Cardiac muscle cell (in vitro differentiated cells and primary cell): ENCODE data around the gene CNTN5. TPM values are rescaled to one million over a fixed set of nuclear protein-coding genes. Genes with fewer than 3 reads are reported as not detected.

Experiments
- DNase-seq, 2 donors: peaks; one replicate each; pipeline versions ENCODE4 v3.0.0 to v3.0.0-alpha.2; 2010 to 2017; ENCODE audit warnings: low read depth in 1 of 2, low spot score in 1 of 2
- H3K27ac ChIP-seq: fragments of 200-600 bp; sonication (generic); 2 replicates; pipeline ENCODE4 v1.5.1; 2016
- H3K27me3 ChIP-seq: fragments of 200-600 bp; sonication (generic); 2 replicates; pipeline ENCODE4 v1.6.0; 2016; ENCODE audit warnings: control low read depth
- H3K36me3 ChIP-seq: fragments of 200-600 bp; sonication (generic); 2 replicates; pipeline ENCODE4 v1.5.1; 2016; ENCODE audit warnings: control low read depth
- H3K4me1 ChIP-seq: fragments of 200-600 bp; sonication (generic); 2 replicates; pipeline ENCODE4 v1.8.1; 2017; ENCODE audit warnings: low read depth, mild to moderate bottlenecking, mixed run types
- H3K4me3 ChIP-seq: fragments of 200-600 bp; sonication (generic); 2 replicates; pipeline ENCODE4 v1.5.1; 2016; ENCODE audit warnings: mild to moderate bottlenecking
- H3K9me3 ChIP-seq: fragments of 200-600 bp; sonication (generic); 2 replicates; pipeline ENCODE4 v1.5.1; 2017; ENCODE audit warnings: low read depth, mild to moderate bottlenecking, control low read depth
- CTCF ChIP-seq: IDR thresholded peaks from 2 replicates; pipeline ENCODE4 v1.5.1; 2012; ENCODE audit warnings: low read depth, mild to moderate bottlenecking, low read length
- polyA plus RNA-seq: library from polyadenylated mRNA; unstranded; fragments of >200 nt; fragmentation: Nextera tagmentation; extraction: Ambion mirVana; gene quantifications from 2 replicates; pipeline ENCODE4 v1.2.1, GENCODE V29; 2016
- total RNA-seq: library from RNA; depleted of rRNA; stranded (reverse); fragments of >200 nt; gene quantifications from 2 replicates; pipeline ENCODE4 v1.2.3, GENCODE V29; 2016

The CNTN5 gene
- total and polyA plus RNA-seq, 2 experiments from 2014 or later = 30.0 to 41.3 TPM

- Histone ChIP-seq H3K27me3 (no peaks in the 10 kb centered on the region), H3K9me3 (no peaks in the 10 kb centered on the region), H3K27ac (no peak overlapping the region), H3K36me3 (no peaks in the 10 kb centered on the region), H3K4me3 (no peak overlapping the region), H3K4me1 (no peaks in the 10 kb centered on the region)
- DNase-seq = no peak
- TF ChIP-seq CTCF = no peak
Observed at GRCh38 chr11:99589771-99590170, 569.0 kb downstream of the CNTN5 start.

GRCh38 chr11:99592266-99592665, 571.5 kb downstream of the CNTN5 start:
- peak in 1 of 2 donors; percentile 23 for DNase-seq
- TF ChIP-seq CTCF = no peak
- no peaks in the 10 kb centered on the region for H3K27me3 ChIP-seq
- no peak overlapping the region for H3K4me3 ChIP-seq
- H3K4me1 ChIP-seq = no peaks in the 10 kb centered on the region
- H3K9me3 ChIP-seq = no peaks in the 10 kb centered on the region
- no peak overlapping the region for H3K27ac ChIP-seq
- no peaks in the 10 kb centered on the region for H3K36me3 ChIP-seq

GRCh38 chr11:99593197-99593596, 572.4 kb downstream of the CNTN5 start:
- no peak for DNase-seq
- H3K4me3 ChIP-seq = no peak overlapping the region
- H3K9me3 ChIP-seq = no peaks in the 10 kb centered on the region
- no peak for TF ChIP-seq CTCF
- H3K4me1 ChIP-seq = no peaks in the 10 kb centered on the region
- no peaks in the 10 kb centered on the region for H3K36me3 ChIP-seq
- no peak overlapping the region for H3K27ac ChIP-seq
- H3K27me3 ChIP-seq = no peaks in the 10 kb centered on the region

- no peak for DNase-seq
- no peaks in the 10 kb centered on the region for H3K36me3 ChIP-seq
- TF ChIP-seq CTCF = no peak
- no peaks in the 10 kb centered on the region for H3K4me1 ChIP-seq
- H3K27ac ChIP-seq = no peak overlapping the region
- H3K4me3 ChIP-seq = no peak overlapping the region
- no peaks in the 10 kb centered on the region for H3K27me3 ChIP-seq
- no peaks in the 10 kb centered on the region for H3K9me3 ChIP-seq
Observed at GRCh38 chr11:99601179-99601578, 580.4 kb downstream of the CNTN5 start.

- no peaks in the 10 kb centered on the region for H3K9me3 ChIP-seq
- H3K27ac ChIP-seq = no peak overlapping the region
- H3K27me3 ChIP-seq = no peaks in the 10 kb centered on the region
- no peak for TF ChIP-seq CTCF
- no peak overlapping the region for H3K4me3 ChIP-seq
- no peaks in the 10 kb centered on the region for H3K36me3 ChIP-seq
- peak in 1 of 2 donors; percentile 15 for DNase-seq
- no peaks in the 10 kb centered on the region for H3K4me1 ChIP-seq
Observed at GRCh38 chr11:99614352-99614751, 593.6 kb downstream of the CNTN5 start.

GRCh38 chr11:99630629-99631028, 609.9 kb downstream of the CNTN5 start:
- Histone ChIP-seq H3K27ac (no peak overlapping the region), H3K9me3 (no peaks in the 10 kb centered on the region), H3K4me1 (peaks cover 10% of the 10 kb centered on the region), H3K27me3 (no peaks in the 10 kb centered on the region), H3K36me3 (no peaks in the 10 kb centered on the region), H3K4me3 (no peak overlapping the region)
- no peak for TF ChIP-seq CTCF
- no peak for DNase-seq
